Stimulated activated naive CD8-positive, alpha-beta T cell treated with anti-CD3 and anti-CD28 coated beads, Interleukin-15, Interleukin-2, amounts not matched to agents 100 ng/mL and 50 ng/mL, for 24 hours (primary cell): ENCODE data around the gene SLC35G6.

ENCODE experiments used
- H3K27ac Mint-ChIP-seq: one replicate; pipeline ENCODE4 v1.8.0; 2021; ENCODE audit warnings: mild to moderate bottlenecking, mixed read lengths
- H3K27me3 Mint-ChIP-seq: one replicate; pipeline ENCODE4 v1.8.0; 2021; ENCODE audit warnings: mixed read lengths
- H3K36me3 Mint-ChIP-seq: one replicate; pipeline ENCODE4 v1.8.0; 2021; ENCODE audit warnings: low read depth, mixed read lengths
- H3K4me1 Mint-ChIP-seq: one replicate; pipeline ENCODE4 v1.8.0; 2021; ENCODE audit warnings: low read depth, mixed read lengths
- H3K4me3 Mint-ChIP-seq: one replicate; pipeline ENCODE4 v1.8.0; 2021; ENCODE audit warnings: mild to moderate bottlenecking, mixed read lengths
- H3K9me3 Mint-ChIP-seq: one replicate; pipeline ENCODE4 v1.8.0; 2021; ENCODE audit warnings: mixed read lengths

SLC35G6 gene

DNA sequence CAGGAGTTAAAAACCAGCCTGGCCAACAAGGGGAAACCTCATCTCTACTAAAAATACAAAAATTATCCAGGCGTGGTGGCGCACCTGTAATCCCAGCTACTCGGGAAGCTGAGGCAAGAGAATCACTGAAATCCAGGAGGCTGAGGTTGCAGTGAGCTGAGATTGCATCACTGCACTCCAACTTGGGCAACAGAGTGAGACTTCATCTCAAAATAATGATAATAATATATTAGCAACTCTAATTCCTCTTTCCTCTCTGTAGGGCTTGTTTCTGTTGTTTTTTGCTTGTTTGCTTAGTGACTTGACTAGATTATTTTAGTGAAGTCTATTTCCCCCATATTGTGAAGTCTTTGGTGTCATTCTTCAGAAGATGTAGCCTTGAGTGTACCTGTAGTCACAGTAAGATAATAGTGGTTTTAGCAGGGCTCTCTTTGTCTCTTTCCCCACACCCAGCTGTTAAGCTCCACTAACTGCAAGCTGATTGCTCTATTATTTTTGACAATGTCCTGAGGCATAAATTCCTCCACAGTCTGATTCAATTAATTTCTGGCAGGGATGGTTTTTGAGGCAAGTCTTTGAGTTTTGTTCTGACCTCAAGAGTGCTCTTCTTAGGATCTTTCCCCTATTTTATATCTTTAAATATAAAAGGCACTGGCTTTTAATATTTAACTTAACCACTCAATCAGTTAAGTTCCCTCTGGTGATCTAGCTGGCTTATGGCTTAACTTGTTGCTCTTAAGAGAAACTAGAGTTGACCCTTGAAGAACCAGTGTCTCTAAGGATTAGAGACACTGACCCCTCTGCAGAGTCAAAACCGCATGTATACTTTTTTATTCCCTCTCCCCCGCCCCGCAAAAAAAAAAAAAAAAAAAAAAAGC is 49.0 kb downstream of the SLC35G6 start:
- H3K27ac Mint-ChIP-seq, result no peak overlapping the region
- no peaks in the 10 kb centered on the region for H3K27me3 Mint-ChIP-seq
- H3K4me1 Mint-ChIP-seq, result no peaks in the 10 kb centered on the region
- no peak overlapping the region for H3K4me3 Mint-ChIP-seq
- peaks cover 3% of the 10 kb centered on the region for H3K36me3 Mint-ChIP-seq
- H3K9me3 Mint-ChIP-seq, result peaks cover 8% of the 10 kb centered on the region
